ENCODE results near the gene ZBTB17. TPM values are rescaled to one million over a fixed set of nuclear protein-coding genes. Genes with fewer than 3 reads are reported as not detected.

ZBTB17 gene
- total and polyA plus RNA-seq, 2 of the 8 experiments (the other 6 are each of a cell fraction or from before 2014, with no cell fraction given): 24.7 to 36.2 TPM

- no peaks in the 10 kb centered on the region for H3K4me1 ChIP-seq (replicated peaks in 1 of 4; ENCODE audit: control insufficient read depth in 3 of 4, insufficient read depth in 4 of 4, low read length in 3 of 4)
- no peak overlapping the region for H3K18ac ChIP-seq (ENCODE audit: extremely low read depth, low read length)
- H3K36me3 ChIP-seq (ENCODE audit: control insufficient read depth in 2 of 4, insufficient read depth in 4 of 4, low read length in 3 of 4): peaks cover 29 to 82% (median 43%) of the 10 kb centered on the region in 4 experiments
- no peaks in the 10 kb centered on the region for H3K23me2 ChIP-seq (ENCODE audit: low read depth, low read length)
- POLR2A ChIA-PET (ENCODE audit: partially characterized antibody): interaction anchor here (1.4 kb wide), 1 partner anchor 11 kb away, joined by 3 read pairs; no protein-coding TSS in a partner anchor
- no peak overlapping the region for H3K4me2 ChIP-seq (ENCODE audit: insufficient read depth in 1 of 2, low read depth in 2 of 2, low read length in 2 of 2)
- H3K79me2 ChIP-seq (ENCODE audit: control insufficient read depth in 1 of 2, insufficient read depth in 2 of 2, low read length in 2 of 2): no peaks in the 10 kb centered on the region
- H4K8ac ChIP-seq (ENCODE audit: extremely low read depth, insufficient read depth, low read length): no peak overlapping the region
- H2BK5ac ChIP-seq (ENCODE audit: low read depth, low read length): no peak overlapping the region; the same call in 1 of the 2 replicates
- no peak overlapping the region for H2BK15ac ChIP-seq (ENCODE audit: low read length)
- H3K27ac ChIP-seq (ENCODE audit: low read depth, low read length): no peak overlapping the region
- H3K14ac ChIP-seq (ENCODE audit: insufficient read length): no peak overlapping the region
- H3K79me1 ChIP-seq (ENCODE audit: low read depth, low read length): no peaks in the 10 kb centered on the region; the same call in 1 of the 2 replicates
- FAIRE-seq (no peak), DNase-seq (ENCODE audit: low read depth in 1 of 2, low spot score in 2 of 2) (no peak)
- no peak overlapping the region for H3K56ac ChIP-seq (replicated peaks; ENCODE audit: insufficient read length, low read depth, low read length)
- CTCF ChIA-PET (ENCODE audit: partially characterized antibody): interaction anchor here (1.0 to 4.2 kb wide), 5 partner anchors 10 to 144 kb away, joined by 3 to 30 read pairs (median 15); no protein-coding TSS in a partner anchor
- H2BK12ac ChIP-seq (ENCODE audit: low read depth, low read length): no peak overlapping the region
- H2BK20ac ChIP-seq (ENCODE audit: low read length): no peak overlapping the region
- H3K9me3 ChIP-seq (ENCODE audit: insufficient read depth in 2 of 2, low read depth in 1 of 2, low read length in 1 of 2): no peaks in the 10 kb centered on the region
- no peak overlapping the region for H4K91ac ChIP-seq (replicated peaks; ENCODE audit: insufficient read length, low read length)
- no peak overlapping the region for H3K23ac ChIP-seq (ENCODE audit: insufficient read length)
- H3K27me3 ChIP-seq (replicated peaks in 1 of 4; ENCODE audit: control insufficient read depth in 3 of 4, extremely low read depth in 1 of 4, insufficient read depth in 3 of 4, low read length in 3 of 4): no peaks in the 10 kb centered on the region; a peak in 1 of 7 replicates
- no peak overlapping the region for H4K5ac ChIP-seq (ENCODE audit: insufficient read length, low read depth, low read length)
- H3K4me3 ChIP-seq (ENCODE audit: extremely low read depth in 1 of 4, insufficient read depth in 2 of 4, low read depth in 3 of 4, low read length in 4 of 4): no peak overlapping the region
- H3K9ac ChIP-seq (replicated peaks in 1 of 4; ENCODE audit: extremely low read depth in 1 of 4, low read depth in 3 of 4, low read length in 3 of 4): no peak overlapping the region
- H2AFZ ChIP-seq (ENCODE audit: low read length): no peak overlapping the region
- WGBS, 2 experiments (ENCODE audit: extremely low coverage in 1 of 2, insufficient coverage in 1 of 2, insufficient read length in 1 of 2, insufficient replicate concordance in 2 of 2, low coverage in 1 of 2, low lambda C conversion rate in 2 of 2, missing lambda C conversion rate in 1 of 2): 90% methylated on average over 29 of the region's 29 CpGs; no CpG with 5 or more reads in 1 of the 2 experiments
- H2AK5ac ChIP-seq (ENCODE audit: low read depth, low read length): no peak overlapping the region
- peaks cover 6 to 13% of the 10 kb centered on the region in 2 experiments for H4K20me1 ChIP-seq (replicated peaks in 1 of 2; ENCODE audit: control insufficient read depth in 1 of 2, insufficient read depth in 2 of 2, low read length in 2 of 2)
- no peak overlapping the region for H2BK120ac ChIP-seq (replicated peaks; ENCODE audit: low read depth, low read length)
- no peak overlapping the region for H3K4ac ChIP-seq (replicated peaks; ENCODE audit: insufficient read length, low read depth, low read length)
- no peak for TF ChIP-seq CHD2 (IDR thresholded peaks at IDR 0.05; ENCODE audit: low read length)
- no peak for TF ChIP-seq USF2 (IDR thresholded peaks at IDR 0.05; ENCODE audit: low read length)
- no peak for TF ChIP-seq POU5F1 (IDR thresholded peaks at IDR 0.05; ENCODE audit: low read depth, low read length)
- no peak for TF ChIP-seq FOSL1 (IDR thresholded peaks at IDR 0.05; ENCODE audit: insufficient read depth, low read depth, low read length)
- no peak for TF ChIP-seq HDAC2 (IDR thresholded peaks at IDR 0.05; ENCODE audit: borderline replicate concordance in 1 of 2, low read depth in 2 of 2, low read length in 2 of 2)
- TF ChIP-seq CTCF (IDR thresholded peaks at IDR 0.05; ENCODE audit: control extremely low read depth in 1 of 3, insufficient read depth in 1 of 3, low read depth in 1 of 3, low read length in 3 of 3): no peak
- no peak for TF ChIP-seq RAD21 (IDR thresholded peaks at IDR 0.05 in 1 of 2, conservative IDR thresholded peaks at IDR 0.05 in 1 of 2; ENCODE audit: low read depth in 2 of 2, low read length in 2 of 2)
Measured at GRCh38 chr1:15935056-15935950, 40.6 kb downstream of the ZBTB17 start.

Data from H1 (cell line).